C1 segment of cervical spinal cord (tissue), 14 donors: Measurements from ENCODE around the gene PLAC8.
A peak's percentile ranks its signal among the peaks of the same experiment; 100 is the strongest.
"Not testable (repeated sequence)": the region's sequence is repeated elsewhere in the genome, so short reads cannot be mapped to it uniquely, and the experiment has no call there.

Experiments used
- DNase-seq, 14 donors: peaks; one replicate each; lab custom pipeline; 2025; lab: John Stamatoyannopoulos, UW

Gene PLAC8

GRCh38 chr4:83074086-83074704 is 40.3 kb downstream of the PLAC8 start:
- peak in 1 of 14 donors; percentile 1 for DNase-seq

- DNase-seq: no peak
Measured at GRCh38 chr4:83071116-83071515, 43.4 kb downstream of the PLAC8 start.

DNA sequence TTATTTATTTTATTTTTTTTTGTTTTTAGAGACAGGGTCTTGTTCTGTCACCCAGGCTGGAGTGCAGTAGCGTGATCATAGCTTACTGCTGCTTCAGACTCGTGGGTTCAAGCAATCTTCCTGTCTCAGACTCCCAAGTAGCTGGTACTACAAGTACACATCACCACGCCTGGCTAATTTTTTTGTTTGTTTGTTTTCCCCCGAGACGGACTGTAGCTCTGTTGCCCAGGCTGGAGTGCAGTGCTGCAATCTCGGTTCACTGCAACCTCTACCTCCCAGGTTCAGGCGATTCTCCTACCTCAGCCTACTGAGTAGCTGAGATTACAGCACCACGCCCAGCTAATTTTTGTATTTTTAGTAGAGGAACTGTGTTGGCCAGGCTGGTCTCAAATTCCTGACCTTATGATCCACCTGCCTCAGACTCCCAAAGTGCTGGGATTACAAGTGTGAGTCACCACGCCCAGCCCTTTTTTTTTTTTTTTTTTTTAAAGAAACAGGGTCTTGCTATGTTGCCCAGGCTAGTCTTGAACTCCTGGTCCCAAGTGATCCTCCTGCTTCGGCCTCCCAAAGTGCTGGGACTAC is 47.4 kb downstream of the PLAC8 start:
- no peak for DNase-seq

GRCh38 chr4:83065266-83065665 is 49.3 kb downstream of the PLAC8 start:
- DNase-seq: no peak

DNA sequence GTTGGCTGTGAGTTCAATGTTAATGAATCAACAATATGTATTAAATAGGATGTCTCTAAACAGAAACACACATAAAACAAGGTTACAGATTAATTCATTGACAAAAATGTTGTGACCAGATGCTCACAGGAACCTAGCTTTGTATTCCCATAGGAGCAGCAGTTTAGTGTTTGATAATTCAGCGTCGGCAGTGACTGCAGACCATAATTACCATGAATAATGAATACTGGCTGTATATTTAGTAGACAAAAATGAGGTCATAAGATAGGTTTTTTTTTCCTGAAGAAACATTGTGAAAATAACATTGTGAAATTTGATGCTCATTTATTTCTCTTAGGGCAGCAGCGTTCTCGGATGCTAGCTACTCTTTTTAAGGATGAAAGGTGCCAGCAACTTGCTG is 51.8 kb downstream of the PLAC8 start:
- no peak for DNase-seq

GRCh38 chr4:83054928-83055327 is 59.6 kb downstream of the PLAC8 start:
- DNase-seq: no peak

- not testable (repeated sequence) for DNase-seq
Measured at GRCh38 chr4:83048781-83049180, 65.7 kb downstream of the PLAC8 start.

GRCh38 chr4:83046693-83047473 is 67.6 kb downstream of the PLAC8 start:
- no peak for DNase-seq

DNA sequence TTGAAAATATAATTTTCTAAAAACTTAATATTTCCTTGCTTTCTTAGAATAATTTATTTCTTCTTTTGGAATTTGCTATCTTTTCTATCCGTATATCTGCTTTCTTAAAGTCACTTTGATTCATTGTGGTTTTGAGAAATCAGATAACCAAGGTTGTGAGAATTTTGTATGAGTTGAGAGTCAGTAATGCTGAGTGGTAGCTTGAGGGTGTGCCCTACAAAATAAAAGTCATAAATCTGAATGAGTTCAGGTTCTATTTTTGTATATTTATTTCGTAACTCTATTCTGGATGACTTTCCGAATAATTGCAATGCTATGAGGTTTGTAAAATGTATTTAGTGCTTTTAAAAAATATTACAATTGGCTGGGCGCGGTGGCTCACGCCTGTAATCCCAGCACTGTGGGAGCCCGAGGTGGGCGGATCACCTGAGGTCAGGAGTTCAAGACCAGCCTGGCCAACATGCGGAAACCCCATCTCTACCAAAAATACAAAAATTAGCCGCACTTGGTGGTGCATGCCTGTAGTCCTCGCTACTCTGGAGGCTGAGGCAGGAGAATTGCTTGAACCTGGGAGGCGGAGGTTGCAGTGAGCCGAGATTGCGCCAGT is 70.6 kb downstream of the PLAC8 start:
- DNase-seq: no peak

- DNase-seq: not testable (repeated sequence)
Measured at GRCh38 chr4:83043157-83043556, 71.4 kb downstream of the PLAC8 start.

- no peak for DNase-seq
Measured at GRCh38 chr4:83040269-83040668, 74.3 kb downstream of the PLAC8 start.
